HG02571 (cell line): ENCODE measurements around the gene FGD4.
"Not testable (repeated sequence)": the region's sequence is repeated elsewhere in the genome, so short reads cannot be mapped to it uniquely, and the experiment has no call there.

Source experiments
- ATAC-seq: cut with Tn5 transposase; IDR thresholded peaks from one replicate; pipeline ENCODE4 v1.9.1; 2021; ENCODE audit warnings: mild to moderate bottlenecking, moderate library complexity; ENCODE audit not compliant: unreplicated experiment

The FGD4 gene

DNA sequence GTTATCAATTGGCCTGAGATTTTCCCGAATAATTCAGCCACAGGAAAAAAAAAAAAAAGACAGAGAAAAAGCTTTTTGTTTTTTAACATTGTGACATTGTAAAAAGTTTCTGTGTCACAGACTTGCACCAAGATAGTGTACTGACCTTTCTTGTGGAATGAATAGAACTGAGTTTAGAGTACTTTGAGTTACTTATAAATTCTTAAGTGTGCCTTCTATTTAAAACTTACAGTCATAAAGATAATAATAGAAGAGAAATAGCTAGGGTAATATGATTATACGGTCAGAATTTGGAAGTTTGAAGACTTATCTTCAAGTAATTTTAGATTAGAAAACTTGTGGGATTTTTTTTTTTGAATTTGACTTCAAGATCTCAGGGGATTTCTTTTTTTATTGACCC, 88.8 kb downstream of the FGD4 start:
- ATAC-seq, result no peak

DNA sequence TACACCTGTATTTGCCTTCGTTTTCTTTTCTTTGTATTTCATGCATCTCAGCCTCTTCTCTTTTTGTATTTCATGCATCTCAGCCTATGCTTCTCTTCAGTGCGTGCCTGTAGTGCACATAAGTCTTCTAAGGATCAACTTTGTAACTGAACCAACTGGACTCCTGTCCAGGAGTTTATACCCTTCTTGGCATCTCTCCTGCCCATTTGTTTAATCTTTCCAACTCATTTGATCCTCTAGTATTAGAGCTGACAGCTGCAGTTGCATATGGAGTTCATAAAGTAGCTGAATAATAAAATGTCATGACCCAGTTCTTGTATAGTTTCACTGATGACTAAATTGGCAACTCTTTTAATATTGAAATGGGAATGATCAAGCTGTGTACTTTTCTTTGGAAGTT, 89.7 kb downstream of the FGD4 start:
- ATAC-seq, result no peak

DNA sequence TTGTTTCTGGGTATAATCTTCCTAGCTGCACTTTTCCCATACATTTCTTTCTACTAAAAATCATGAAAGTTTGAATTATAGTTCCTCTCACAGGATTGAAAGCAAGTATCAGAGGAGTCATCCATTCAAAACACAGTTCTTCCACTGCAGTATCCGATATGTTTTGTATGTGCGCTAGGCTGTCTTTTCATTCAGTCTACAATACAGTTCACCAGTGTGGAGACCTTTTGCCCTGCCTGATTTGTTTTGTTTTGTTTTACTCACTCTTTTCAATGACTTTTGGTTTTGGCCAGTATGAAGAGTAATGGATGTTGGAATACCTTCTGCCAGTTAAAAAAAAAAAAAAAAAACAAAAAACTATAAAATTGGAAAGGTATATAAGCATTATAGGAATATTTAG, 91.4 kb downstream of the FGD4 start:
- ATAC-seq, result no peak

DNA sequence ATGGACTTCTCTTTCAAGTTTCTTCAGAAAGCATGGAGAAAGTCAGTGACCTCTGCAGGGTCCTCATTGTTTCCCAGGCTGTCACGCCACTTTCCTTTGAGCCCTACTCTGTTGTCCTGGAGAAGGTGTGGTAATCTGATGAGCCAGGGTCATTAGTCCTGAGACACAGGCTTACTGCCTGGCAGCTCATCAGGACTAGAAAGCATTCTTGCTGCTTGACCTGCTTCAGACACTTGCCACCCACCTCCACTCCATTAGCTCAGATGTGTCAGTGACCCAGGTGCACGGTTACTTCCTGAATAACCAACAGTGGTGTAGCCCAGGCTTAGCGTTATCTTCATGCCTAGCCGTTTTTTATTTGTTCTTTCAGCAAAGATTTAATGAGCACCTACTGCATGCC, 93.9 kb downstream of the FGD4 start:
- ATAC-seq, result no peak

DNA sequence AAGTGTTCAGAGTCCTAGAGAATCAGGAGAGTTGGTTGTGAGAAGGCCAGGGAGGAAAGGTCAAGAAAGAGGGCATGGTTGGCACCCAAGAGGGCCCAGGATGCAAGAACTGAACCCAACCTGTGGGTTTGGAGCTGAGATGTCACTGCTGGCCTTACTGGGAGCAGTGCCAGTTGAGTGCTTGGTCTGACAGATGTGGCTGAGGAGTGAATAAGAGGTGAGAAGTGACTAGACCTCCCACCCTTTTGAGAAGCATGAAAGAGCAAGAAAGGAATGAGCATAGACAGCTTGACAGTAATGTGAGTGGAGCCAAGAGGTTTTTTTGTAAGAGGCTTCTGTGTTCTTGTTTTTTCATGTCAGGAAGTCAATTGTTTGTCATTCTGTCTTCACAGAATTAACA, 95.3 kb downstream of the FGD4 start:
- ATAC-seq, result no peak

DNA sequence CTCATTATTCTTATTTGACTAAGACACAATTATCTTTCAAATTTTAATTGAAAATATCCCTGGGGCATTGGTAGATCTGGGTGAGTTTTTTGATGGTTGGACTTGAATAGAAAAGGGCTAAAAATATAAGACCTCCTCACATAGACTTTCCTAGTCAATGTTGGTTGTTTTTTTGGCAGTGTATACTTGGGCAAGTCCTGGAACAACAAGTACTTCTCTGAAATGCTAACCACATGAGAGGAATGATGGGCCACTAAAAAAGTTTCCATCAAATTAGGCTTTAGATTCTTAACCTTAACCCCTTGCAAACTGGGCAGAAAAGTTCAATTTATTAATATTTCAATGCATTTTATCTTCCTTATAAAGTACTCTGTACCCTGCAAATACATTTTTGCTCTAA, 97.6 kb downstream of the FGD4 start:
- ATAC-seq, result no peak

DNA sequence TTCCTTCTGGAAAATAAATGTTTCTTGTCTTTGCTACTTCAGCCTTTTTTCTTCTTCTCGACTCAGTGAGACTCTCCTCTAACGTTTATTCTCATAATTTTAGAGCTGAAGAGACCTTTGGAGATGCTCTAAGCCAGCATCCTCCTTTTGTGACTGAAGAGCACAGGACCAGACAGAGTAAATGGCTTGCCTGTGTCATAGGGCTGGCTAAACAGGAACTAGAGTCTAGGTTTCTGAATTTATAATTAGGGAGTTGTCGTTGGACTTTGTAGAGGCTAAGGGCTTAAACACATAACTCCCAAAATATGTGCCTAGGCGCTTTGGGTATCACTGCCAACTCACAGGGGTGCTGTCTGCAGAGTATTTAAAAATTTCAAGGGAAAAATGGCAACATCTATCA, 98.5 kb downstream of the FGD4 start:
- no peak for ATAC-seq

DNA sequence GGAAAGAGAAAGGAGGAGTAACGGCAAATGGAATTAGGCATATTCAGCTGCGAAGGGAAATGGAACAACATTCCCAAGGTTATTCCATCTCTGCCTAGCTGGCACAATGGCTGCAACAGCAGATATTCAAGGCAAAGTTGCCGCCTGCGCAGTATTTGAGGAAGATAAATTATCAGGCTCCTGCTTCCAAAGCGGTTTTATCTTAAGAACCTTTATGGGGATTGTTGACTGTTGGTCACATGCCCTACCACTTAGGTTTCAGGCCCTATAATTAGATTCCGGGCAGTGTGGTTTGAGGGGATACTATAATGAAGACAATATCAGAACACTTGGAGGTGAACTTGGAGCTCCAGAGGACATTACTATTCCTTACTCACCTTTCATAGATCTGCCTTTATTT, 99.7 kb downstream of the FGD4 start:
- no peak for ATAC-seq

DNA sequence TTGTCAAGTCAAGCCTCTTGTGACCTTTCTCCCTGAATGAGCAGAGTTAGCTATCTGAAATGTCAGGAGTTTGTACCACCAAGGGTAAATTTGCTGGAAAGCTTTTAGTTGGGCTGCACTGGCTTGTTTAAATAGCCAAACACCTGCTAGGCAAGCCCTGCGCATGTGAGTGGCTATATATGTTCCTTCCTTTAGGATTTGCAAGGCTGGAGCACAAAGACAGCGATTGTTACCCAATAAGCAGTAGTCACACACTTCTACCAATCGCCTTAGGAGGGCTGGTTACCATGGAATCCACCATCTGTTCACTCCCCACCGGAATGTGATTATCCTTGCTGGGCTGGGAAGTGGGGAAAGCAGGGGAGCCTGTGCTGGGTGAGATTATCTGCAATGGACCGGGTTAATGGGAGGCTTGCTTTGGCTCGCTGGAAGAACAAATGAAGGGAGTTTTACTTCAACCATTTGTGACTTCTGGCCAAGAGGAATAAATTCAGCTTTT, 102.5 kb downstream of the FGD4 start:
- ATAC-seq, result no peak

DNA sequence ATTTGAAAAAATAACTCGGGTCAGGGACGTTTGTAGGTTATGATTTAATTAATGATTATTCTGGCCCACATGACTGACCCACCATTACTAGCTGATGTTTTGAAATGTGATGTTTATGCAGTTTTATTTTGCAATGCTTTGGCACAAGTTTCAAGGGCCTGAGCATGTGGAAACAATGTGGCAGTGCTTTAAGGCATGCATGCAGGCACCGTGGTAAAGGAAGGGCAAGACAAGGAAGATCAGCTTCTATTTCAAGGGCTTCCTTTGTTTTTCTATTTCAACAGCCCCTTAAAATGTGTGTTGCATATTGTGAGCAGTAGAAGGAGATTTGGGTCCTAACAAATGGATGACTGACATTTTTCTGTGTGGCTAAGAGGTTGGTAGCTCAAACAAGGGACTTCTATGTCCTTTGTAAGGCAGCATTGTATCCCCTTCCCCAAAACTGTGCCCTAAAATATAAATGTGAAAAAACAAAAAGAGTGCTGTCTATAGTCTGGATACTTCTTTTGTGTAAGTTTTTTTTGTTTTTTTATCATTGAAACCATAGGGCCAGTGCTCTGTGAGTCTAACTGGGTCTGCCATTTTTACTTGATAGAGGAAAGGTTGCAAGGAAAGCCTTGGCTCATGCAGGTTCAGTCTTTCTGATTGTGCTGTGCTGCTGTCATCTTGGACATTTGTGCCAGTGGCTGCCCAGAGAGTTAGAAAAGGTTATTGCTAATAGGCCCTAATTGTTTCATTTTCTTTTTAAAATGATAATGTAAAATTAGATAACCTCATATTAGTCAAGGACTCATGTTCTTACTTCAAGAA, 103.5 kb downstream of the FGD4 start:
- ATAC-seq, result no peak

DNA sequence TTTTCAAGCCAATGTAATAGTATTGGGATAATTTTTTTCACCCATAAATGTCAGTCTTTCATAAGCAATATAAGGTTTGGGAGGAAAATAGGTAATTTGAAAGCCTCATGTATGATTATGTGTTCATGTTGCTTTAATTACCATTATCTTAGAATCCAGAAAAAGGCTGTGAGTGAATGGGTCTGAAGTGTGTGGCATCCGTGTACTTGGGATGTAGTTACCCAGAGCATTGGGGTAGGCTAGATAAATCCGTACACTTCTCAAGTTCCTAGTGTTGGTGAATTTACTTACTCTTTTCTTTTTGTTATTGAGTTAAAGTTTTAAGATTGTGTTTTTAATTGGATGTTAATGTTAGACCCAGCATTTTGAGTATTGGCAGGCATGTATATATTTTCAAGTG, 104.4 kb downstream of the FGD4 start:
- ATAC-seq, result no peak

DNA sequence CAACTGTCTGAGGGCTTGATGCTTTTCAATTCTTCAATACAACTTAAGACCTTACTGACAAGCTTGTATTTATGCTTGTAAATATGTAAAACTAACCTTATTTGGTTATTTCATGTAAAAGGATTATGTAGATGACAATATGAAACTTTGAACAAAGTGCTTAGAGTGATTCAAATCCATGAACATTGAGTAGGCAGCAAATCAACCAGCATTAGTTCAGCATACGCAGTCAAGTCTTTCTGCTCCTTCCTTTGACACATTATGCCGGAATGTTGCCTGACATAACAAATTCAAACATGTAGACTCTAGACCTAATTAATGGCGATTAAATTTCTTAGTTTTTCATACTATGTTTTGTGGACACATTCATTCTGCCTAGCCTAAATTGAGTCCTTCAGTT, 105.2 kb downstream of the FGD4 start:
- no peak for ATAC-seq

DNA sequence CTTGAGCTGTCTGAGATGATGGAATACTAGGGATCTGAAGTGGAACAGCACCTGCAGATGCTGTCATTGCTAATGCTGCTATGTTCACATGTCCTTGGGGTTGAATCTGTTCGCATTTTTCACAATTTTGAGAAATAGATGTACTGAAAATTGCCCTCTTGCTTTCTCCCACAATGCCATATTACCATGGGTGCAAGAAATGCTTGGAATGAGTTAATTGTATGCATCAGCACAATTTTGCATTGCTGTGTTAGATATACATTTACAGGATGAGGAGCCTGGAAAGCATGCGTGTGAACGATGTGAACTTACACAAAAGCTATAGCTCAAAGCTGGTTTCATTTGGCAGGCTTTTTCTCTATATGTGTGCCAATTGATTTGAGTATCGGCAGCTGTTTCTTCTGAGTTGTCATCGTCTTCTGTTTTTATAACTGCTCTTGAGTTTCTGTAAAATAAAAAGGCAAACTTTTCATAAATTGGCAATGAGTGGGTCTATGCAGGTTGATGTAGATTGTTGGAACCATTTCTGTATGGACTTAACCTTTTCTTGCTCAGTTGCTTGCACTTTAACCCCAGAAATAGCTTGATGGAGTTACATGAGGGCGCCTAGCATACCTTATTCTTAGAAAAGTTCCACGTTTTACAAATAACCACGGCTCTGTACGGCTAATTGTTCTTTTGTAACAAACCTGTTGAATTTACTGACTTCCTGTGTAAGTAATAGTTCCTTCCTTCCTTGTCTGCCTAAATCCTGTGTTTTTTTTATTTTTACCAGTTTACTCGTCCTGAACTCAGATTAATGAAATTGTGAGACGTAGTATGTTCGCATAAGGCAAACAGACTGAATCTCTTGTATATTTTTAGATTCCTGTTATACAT, 105.9 kb downstream of the FGD4 start:
- no peak for ATAC-seq

DNA sequence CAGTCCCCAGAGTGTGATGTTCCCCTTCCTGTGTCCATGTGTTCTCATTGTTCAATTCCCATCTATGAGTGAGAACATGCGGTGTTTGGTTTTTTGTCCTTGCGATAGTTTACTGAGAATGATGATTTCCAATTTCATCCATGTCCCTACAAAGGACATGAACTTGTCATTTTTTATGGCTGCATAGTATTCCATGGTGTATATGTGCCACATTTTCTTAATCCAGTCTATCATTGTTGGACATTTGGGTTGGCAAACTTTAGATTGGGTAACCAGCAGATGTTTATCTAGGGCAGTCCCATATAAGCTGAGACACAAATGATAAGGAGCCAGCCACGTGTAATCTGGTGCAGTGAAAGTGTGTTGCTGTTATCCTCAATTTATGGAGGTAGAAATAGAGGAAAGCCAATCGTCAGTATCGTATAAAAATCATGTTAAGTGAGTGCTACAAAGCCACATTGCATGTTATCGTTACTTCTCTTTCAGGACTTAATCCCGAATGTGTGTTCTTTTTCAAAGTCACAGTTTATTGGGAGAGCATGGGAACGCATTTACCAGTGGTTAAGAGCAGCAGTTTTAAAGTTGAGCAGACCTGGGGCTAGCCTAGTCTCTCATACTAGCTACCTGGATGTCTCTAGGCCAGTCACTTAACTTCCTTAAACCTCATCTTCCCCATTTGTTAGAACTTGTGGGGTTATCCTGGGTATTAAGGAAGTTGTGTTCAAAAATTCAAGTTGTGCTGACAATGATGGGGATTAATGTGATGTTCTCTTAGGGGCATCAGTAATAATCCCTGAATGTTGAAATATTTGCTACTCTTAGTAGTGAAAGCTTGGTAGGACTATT, 108.0 kb downstream of the FGD4 start:
- ATAC-seq, result not testable (repeated sequence)

DNA sequence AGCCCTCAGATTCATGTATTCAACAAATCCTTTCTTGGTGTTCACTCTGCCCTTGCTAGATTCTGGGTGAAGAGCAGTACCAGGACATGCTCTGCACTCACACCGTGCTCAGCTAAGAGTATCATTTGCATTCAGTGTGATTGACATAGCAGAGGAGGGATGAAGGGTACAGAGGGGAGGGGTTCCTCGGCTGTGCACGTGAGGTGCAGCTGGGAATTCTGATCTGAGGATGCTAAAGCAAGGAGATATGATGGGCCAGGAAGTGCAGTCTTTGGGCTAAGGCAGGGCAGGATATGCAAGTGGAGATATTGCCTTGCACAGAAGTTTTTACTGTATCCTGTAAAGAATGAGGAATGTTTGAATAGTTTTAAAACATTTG, 108.6 kb downstream of the FGD4 start:
- ATAC-seq, result no peak

DNA sequence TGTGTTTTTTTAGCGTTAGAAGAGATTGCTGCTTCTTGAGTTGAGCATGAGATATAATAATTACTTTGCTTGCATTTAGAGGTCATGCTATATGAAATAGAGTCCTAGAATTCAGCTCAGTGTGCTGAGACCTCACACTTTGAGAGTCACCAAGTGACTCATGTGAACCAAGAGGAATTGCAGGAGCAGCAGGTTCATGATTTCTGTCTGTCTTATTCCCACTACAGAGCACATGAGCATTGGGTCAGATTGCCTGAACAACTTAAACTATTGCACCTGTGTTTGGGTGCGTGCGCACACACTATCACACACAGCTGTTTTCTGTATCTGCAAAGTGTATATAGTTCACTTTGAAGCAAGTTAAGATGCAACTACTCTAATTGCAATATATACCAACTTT, 109.3 kb downstream of the FGD4 start:
- ATAC-seq, result no peak

DNA sequence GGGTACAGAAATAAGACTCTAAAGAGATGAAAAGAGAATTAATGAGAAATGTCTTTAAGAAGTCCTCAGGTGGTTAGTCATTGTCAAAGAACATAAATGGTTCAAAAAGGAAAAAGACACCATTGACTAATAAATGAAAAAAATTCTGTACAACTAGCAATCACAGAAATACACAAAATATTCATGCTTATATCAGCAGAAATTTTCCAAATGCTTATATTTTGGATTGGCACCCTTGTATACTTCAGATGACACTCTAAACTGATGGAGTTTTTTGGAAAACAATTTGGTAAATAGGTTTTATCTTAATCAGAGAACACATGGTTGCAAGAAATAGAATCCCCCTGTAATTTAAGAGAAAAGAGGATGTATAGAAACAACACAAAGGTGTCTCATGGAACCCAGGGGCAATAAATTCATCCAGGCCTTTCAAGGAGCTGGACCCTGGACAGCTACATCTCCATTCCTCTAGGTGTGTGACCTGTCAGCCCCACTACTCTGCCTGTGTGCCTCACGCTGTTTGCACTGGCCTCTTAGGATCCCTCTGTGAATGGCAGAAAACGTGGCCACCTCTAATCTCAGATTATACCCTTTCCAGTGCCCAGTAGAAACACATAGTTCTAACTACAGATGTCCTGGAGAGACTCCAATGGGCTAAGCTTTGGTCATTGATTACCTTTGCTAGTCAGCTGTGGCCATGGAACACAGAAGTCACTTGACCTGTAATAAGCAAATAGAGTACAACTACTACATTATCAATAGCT, 110.2 kb downstream of the FGD4 start:
- ATAC-seq, result no peak

DNA sequence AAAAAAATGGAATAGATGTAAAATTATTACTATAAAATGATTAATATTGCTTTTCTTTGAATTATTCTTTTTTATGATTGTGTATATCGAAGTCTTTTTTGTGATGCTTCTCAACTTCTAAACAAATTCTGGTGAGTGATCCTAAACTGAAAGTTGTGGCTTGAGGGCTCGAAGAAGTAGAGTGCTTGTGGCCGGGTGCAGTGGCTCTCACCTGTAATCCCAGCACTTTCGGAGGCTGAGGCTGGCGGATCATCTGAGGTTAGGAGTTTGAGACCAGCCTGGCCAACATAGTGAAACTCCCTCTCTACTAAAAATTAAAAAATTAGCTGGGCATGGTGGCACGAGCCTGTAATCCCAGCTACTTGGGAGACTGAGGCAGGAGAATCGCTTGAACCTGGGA, 112.6 kb downstream of the FGD4 start:
- ATAC-seq, result not testable (repeated sequence)

DNA sequence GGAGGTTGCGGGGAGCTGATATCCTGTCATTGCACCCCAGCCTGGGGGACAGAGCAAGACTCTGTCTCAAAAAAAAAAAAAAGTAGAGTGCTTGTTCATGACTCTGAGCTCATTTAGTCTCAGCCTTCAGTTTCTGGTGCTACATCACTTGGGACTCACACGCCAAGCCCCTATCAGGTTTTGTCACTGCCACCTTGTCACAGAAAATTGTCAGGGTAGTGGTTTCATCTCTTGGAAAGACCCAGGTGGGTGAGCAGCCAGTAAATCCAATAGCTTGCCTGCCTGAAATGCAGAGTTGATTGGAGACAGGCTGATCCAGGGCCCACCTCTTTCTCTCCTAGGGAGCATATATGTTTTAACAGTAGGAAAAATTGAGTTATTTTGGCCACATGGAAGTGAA, 113.0 kb downstream of the FGD4 start:
- no peak for ATAC-seq

DNA sequence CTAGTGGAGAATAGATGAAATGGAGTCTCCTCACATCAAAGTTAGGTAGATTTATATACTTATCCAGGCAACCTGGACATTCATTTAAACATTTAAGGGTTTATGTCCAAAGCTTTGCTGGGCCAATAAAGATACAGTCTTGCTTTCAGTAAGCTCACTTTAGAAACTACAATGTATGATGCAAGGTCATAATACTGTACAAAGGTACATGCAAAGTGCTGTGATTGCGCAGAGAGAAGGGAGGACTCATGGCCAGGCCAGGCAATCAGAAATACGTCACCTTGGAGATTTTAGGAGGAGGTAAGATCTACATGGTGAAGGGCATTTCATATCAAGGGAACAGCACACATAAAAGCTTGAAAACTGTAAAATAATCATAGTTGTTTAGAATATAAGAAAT, 113.6 kb downstream of the FGD4 start:
- no peak for ATAC-seq
